HG03460 (cell line): ENCODE results near the gene DENND2D.

Source experiments
- ATAC-seq: cut with Tn5 transposase; IDR thresholded peaks from one replicate; pipeline ENCODE4 v1.9.1; 2021; ENCODE audit not compliant: unreplicated experiment

DENND2D gene, protein sequence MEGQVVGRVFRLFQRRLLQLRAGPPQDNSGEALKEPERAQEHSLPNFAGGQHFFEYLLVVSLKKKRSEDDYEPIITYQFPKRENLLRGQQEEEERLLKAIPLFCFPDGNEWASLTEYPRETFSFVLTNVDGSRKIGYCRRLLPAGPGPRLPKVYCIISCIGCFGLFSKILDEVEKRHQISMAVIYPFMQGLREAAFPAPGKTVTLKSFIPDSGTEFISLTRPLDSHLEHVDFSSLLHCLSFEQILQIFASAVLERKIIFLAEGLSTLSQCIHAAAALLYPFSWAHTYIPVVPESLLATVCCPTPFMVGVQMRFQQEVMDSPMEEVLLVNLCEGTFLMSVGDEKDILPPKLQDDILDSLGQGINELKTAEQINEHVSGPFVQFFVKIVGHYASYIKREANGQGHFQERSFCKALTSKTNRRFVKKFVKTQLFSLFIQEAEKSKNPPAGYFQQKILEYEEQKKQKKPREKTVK

DNA sequence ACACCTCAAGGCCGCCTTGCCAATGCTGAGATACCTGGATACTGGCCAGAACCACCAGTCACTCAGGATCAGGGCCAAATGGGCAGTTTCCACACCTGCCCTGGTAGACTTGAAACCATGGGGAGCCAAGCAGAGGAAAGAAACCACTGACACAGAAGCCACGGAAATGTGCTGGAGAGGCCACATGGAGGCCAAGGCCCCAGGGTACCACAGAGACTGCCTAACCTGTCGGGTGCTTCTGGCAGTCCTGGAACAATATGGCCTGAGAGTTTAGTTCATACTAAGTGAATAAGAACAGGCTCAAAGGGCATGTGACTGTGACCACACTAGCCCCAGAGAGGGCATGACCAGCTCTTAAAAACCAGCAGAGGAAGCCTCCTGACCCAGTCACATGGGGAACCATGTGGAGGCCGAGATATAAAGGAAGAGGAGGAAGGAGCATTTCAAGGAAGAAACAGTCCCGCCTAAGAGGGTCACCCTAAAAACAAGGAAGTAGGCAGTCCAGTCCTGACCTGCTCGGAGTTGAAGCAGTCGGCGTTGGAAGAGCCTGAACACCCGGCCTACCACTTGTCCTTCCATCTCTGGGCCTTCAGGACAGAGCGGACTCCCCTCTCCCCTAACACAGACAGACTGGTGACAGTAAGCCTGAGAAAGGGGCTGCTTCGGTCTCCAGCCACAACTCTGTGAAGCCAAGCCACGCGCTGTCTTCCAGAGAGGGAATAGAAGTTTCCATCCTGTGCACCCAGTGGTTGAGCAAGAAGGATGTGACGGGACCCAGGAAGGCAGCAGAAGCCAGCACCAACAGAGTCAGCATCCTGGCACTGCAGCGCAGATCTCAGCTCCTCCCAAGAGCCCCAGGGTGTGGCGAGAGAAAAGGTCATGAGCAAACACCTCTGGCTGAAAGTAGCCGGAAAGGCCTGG is at the start of gene DENND2D:
Gene DENND2D, minus strand, starts transcription at position 766 of the 921 bp plus-strand sequence. Its CDS starts 187 bp downstream, at position 579.
- no peak for ATAC-seq

DNA sequence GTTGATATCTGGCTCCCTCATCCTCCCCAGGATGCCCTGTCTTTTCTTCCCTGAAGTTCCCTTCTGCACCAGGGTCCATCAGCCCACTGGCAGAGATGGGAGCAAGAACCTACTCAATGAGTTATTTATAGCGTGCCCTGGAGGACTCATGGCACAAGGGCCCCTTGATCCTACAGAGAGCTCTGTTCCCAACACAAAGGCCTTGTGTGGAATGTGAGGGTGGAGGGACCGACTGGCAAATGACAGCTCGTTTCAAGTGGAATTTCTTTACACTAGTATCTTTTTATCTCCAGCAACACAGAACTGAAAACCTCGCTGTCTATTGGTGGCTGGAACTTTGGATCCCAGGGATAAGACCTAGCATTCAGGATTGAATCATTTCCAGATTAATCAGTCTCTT is 49.5 kb upstream of the DENND2D start:
- ATAC-seq = no peak

DNA sequence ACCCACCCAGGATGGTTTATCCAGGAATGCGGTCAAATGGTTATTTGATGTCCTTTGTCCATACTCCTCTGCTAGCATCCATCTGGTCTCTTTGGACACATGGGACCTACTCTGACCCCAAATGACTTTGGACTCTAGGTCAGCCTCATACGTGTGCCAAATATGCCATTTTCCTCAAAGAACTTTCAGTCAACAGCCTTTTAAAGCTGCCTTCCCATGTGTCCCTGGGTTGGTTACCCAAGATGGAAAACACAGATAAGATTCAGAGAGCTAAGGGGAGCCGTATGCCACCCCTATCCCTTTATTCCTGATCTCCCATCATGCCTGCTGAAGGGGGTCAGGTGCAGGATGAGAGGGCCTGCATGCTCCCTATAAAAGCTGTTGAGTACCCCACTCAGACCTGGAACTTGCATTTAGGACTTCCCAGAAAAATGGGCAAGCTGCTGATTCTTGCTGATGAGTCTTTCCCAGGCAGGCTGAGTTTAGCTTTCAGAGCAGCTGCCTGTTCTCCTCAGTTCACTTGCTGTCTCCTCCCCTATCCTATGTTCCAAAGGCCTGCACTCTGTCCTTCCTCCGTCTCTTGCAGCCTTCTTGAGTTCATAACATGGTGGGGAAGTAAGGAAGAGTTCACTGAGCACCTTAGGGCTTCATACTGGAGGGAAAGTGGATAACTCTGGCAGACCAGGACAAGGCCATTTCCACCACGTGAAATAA is 46.8 kb upstream of the DENND2D start:
- ATAC-seq = no peak

DNA sequence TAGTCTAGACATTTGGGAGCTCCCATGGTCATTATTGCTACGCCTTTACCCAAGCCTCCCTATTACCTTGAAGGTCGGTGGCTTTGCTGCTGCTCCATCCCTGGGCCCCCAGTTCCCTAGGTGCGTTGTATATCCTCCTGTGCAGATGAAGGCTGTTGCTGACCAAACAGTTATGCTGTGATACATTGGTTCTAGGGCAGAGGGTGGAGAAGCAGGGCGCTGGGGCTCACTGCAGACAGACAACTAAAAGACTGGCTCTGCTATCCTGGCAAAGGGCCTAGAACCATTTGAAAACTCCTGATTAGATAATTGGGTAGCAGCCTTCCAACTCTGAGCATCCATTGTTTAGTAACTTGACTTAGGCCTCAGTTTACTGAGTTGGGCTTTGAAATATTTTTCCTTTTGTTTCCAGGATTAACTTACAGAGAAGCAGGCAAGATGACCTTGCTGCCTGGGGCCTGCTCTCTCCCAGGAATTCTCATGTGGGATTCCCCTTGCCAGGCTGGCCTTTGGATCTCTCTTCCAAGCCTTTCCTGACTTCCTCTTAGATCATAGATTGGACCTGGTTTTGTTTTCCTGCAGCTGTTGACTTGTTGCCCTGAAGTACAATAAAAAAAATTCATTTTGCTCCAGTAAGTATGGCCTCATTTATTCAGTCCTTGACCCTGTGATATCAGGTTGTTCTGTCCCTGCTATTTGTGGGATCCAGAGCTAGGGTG is 42.5 kb upstream of the DENND2D start:
- ATAC-seq = no peak

DNA sequence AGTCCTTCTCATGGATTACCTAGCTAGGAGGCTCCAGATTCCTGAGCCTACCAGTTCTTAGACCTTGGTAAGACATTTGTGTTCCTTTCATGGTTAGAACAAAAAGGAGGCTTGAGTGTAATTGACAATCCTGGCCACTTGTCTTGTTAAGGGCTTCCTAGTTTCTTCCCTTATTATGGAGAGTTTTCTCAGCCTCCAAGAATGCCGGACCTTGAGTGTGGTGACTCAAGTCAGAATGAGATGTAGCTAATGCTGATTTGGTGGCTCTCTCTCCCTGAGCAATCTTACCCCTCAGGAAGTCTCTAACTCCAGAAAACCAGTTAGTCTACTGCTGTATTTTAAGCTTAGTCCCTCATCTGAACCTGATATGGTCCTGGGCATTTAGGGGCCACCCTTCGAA is 41.4 kb upstream of the DENND2D start:
- ATAC-seq = no peak

DNA sequence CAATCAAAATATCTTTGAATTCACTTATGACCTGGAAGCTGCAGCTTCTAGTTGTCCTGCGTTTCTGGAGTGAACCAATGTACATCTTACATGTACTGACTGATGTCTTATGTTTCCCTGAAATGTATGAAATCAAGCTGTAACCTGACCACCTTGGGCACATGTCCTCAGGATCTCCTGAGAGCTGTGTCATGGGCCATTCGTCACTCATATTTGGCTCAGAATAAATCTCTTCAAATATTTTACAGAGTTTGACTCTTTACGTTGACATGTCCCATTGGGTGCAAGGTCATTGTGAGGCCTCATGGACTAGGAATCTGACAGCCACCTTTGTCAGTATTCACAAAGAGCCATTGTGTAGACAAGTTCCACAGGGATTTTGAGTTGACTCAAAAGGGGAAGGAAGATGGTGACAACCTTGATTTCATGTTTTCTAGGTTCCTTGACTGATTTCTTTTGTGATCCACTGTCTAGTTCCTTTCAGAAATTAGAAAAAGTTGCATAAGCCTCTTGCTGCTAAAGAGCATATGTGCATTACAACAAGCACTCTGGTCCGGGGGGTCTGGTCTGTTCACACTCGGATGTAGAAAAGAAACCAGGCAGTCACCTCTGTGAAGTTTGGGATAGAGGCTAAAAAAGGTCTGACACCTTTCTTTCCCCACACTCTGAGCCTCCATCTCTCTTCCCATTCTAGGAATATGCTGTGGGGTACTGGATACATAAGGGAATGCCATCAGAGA is 37.8 kb upstream of the DENND2D start:
- no peak for ATAC-seq

DNA sequence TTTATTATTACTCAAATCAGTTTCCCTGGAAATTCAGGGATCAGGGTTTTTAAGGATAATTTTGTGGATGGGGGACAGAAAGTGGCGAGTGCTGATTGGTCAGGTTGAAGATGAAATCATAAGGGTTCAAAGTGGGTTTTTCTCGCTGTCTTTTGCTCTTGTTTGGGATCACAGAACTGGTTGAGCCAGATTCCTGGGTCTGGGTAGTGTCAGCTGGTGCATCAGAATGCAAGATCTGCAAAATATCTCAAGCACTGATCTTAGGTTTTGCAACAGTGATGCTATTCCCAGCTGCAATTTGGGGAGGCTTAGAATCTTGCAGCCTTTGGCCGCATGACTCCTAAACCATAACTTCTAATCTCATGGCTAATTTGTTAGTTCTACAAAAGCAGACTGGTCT is 36.4 kb upstream of the DENND2D start:
- no peak for ATAC-seq

DNA sequence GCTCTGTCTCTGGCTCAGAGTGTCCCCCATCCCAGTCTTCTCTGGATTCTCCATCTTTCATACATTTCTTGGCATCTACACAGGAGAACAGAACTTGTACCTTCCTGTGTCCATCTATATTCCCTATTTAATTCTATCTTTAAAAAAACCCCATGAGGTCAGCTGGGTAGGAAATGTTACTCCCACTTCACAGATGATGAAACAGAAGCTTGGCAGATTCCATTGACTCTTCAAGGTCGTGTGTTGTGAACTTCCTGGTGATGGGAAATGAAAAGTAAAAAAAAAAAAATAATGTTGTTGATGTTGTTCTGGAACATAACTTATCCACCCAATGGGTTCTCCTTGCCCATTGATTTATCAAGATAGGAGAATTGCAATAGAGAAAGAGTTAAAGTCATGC is 35.9 kb upstream of the DENND2D start:
- no peak for ATAC-seq

DNA sequence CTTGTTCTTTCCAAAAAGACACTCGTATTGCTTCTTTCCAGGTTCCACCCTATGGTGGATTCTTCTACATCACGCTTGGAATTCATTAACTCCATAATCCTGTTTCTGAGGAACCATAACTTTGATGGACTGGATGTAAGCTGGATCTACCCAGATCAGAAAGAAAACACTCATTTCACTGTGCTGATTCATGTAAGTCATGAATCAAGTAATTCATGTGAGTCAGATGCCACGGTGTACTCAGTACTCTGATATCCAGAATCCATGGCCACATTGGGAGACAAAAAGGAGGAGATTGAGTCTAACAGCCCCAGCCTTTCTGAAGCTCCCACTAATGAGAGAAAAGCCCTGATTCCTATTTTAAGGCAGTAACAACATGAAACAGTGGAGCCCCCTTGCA is 34.4 kb upstream of the DENND2D start:
- ATAC-seq = no peak

DNA sequence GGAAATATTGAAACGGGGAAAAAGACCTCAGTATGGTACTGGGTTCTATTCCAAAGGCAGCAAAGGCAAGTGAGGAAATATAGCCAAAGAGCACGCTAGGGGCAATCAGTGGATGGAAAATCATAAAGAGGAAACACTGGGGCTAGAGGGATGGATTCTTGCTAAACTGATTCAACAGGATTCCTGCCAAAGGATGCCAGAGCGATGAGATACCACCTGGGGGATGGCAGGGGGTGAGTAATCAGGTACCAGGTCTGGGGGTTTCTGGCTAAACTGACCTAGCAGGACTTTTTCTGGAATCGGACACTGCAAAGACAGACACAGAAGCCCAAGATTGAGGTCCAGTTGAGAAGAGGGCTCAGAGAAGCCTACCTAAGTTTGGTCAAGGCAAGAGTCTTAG is 33.8 kb upstream of the DENND2D start:
- no peak for ATAC-seq

DNA sequence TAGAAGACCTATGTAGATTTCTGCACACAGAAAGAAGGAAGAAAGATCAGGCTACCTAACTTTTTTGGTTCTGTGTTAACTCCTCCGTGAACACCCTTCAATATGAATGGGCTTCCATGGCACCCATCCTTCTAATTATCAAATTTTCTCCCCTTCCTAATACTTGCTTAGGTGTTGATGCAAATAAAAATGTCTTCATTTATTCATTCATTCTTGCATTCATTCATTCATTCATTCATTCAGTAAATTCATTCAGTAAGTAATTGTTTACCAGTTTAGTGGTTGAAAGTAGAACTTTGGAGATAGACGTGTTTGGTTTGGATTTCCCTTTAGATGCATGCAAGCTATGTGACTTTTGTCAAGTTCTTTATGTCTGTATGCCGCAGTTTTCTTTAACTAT is 31.7 kb upstream of the DENND2D start:
- no peak for ATAC-seq

DNA sequence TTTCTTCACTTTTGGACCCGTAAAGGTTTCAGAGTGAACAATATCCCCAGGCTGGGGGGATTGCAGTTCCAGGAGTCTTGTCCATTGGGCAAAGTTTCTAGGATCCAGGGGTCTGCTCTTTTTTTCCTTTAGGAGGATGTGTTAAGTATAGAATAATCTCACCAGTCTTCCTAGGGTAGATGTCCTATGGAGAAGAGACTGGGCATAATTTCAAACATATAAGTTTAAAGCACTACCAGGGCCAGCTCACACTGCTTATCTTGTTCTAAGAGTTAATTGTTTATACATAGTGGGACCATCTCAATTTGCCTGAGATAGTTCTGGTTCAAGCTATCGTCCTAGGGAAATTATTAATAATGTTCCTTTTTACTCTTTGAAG is 28.3 kb upstream of the DENND2D start:
- no peak for ATAC-seq

DNA sequence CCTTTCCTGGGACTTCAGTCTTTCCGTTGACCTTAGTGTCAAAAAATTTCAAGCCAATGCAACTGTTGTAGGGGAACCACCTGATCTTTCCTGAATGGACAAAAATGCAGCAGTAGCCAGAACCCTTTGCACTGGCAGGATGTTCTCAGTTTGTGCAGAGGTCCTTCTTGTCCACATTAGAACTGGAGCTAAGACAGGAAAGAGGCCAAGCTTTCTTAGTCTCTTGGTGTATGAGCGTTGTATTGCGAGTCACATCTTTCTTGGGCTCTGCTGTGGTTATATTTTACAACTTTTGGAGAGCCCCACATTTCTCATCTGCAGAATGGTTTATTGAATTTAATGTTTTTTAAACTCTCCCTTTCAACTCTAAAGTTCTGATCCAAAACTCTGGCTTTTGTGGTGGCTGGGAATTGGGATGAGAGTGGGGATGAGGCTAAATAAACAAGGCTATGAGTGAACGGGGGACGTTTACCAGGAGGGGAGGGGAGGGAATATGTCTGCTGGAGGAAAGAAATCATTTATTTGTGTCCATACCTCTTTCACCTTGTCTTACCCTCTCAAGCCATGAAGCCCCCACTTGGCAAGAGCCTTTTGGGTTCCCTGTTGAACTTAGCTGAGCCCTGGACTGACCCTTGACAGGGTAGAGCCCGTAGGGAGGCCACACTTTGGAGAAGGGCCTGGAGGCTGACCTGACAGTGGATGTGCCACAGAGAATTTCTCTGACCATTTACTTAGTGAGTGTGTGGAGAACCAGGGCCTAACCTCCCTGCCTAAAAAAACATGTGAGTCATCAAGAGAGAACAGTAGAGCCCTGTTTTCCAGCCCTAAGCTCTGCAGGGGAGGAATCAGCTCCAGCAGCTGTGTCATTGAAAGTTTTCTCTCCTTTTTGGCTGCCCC is 27.7 kb upstream of the DENND2D start:
- no peak for ATAC-seq

DNA sequence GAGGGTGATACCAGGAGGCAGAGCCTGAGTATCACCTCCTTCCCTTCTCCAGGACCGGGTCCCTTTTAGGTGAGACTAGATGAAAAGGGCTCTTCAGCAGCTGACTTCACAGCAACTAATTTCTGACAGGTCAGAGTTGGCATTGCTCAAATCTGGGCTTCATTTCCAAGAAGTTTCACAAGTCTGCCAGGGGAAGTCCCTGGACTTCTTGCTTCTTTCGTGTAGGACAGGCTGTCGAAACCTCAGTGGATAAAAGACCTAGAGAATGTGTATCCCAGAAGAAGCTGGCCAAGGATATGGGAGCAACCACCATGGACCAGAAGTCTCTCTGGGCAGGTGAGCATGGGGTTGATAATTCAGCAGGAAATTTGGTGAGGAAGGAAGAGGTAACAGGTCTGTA is 27.0 kb upstream of the DENND2D start, which contains the start of gene CHI3L2:
Gene CHI3L2, plus strand, starts transcription at position 280 of the 400 bp plus-strand sequence. Its CDS starts 17 bp downstream, at position 297.
- ATAC-seq = no peak

DNA sequence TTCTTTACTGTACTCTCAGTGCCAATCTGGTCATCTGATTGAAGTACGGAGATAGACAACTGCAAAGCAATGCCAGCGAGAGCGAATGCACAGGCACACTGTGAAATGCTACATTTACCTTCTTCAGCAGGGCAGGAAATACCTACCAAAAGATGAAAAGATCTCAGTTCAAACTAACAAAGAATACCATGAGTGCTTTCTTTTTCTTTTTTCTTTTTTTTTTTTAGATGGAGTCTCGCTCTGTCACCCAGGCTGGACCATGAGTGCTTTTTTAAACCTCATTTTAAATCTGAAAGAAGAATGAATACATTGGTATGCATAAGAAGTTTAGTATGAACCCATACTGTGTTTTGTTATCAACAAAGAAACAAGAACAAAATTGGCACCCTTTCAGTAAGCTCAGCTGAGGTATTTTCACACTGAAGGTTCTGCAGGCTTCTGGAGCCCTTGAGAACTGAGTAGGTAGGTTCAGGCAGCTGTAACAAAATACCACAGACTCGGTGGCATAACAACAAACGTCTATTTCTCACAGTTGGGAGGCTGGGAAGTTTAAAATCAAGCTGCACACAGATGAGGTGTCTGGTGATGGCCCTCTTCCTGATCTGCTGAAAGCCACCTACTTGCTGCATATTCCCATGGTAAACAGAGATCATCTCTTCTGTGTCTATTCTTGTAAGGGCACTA is 25.4 kb upstream of the DENND2D start:
- ATAC-seq = no peak

DNA sequence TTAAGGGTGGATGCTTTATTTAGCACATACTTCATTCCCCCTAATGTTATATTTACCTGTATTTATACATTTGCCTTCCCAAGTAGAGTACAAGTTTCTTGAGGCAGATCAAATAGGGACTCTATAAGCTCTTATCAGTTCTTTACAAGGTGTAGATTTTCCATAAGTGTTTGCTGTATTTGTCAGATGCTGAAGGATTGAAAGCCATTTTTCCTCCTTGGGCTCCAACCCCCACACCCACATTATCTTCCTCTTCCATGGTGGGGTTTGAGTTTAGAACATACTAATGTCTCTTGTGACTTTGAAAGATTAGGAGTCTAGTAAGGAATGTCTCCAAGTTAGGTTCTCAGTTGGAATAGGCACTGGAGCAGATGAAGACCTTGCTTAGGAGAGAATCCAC is 24.6 kb upstream of the DENND2D start:
- ATAC-seq = no peak

DNA sequence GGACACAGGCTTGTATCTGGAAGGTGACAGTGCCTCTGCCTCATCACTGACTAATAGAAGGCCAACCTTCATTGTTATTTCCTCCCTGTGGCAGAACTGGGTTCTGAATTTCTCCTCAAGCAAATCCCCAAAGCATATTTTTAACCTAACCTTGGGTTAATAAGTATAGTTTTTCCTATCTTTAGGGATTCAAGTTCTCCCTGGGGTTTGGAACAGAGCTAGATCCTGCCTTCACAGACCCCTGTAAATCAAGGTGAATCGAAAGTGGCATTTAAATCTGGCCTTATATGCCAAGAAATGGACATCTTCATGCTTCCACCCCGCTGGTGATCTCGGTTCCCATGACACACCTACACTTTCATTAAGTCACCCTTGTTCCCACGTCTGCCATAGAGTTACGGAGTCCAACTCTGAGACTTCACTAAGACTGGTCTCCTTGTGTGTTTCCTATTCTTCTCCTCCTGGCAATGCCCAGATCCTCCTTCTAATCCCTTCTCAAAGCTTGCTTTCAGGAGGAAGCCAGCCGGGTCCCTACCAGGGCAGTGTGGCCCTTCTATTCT is 22.8 kb upstream of the DENND2D start:
- ATAC-seq = no peak
